ENCODE data around the gene OR11H6.
"Not testable (repeated sequence)": the region's sequence is repeated elsewhere in the genome, so short reads cannot be mapped to it uniquely, and the experiment has no call there.

OR11H6 gene

DNA sequence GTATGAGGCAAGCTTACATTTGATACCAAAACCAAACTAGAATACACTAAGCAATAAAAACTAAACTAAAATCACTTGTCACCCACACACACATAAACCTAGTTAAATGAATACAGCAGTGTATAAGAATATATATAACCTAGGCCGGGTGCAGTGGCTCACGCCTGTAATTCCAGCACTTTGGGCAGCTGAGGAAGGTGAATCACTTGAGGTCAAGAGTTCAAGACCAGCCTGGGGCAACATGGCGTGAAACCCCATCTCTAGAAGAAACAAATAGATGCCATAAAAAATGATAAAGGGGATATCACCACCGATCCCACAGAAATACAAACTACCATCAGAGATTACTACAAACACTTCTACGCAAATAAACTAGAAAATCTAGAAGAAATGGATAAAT is 40.9 kb downstream of the OR11H6 start:
- not testable (repeated sequence) for DNase-seq

DNA sequence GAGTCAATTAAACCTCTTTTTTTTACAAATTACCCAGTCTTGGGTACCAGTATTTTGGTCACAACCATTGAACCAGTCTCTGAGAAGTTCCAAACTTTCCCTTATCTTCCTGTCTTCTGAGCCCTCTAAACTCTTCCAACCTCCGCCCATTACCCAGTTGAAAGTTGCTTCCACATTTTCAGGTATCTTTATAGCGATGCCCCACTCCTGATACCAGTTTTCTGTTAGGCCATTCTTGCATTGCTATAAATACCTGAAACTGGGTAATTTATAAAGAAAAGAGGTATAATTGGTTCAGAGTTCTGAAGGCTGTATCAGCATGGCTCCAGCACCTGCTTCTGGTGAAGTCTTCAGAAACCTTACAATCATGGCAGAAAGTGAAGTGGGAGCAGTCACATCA is 50.6 kb downstream of the OR11H6 start:
- DNase-seq: no peak

All from NCI-H345 (cell line).